ENCODE measurements around the gene AJM1. TPM values are rescaled to one million over a fixed set of nuclear protein-coding genes. Genes with fewer than 3 reads are reported as not detected.

AJM1 gene
- total RNA-seq, 2 experiments from 2014 or later, result 2.4 to 5.1 TPM

GRCh38 chr9:136848393-136849037 is 6.2 kb downstream of the AJM1 start:
- DNase-seq (ENCODE audit: low spot score), result peak; percentile 61
- Histone ChIP-seq H3K36me3 (ENCODE audit: insufficient read depth, low read length) (peaks cover 4% of the 10 kb centered on the region), H3K4me2 (ENCODE audit: low read length) (peak overlapping the region; percentile 74), H3K4me3 (ENCODE audit: low read depth, low read length, poor library complexity, severe bottlenecking) (peak overlapping the region; percentile 87), H3K9me2 (ENCODE audit: insufficient read depth, low read length) (no peaks in the 10 kb centered on the region), H3K27ac (ENCODE audit: low read depth, low read length, poor library complexity, severe bottlenecking) (peak overlapping the region; percentile 55), H3K79me2 (ENCODE audit: insufficient read depth, low read depth, low read length) (no peaks in the 10 kb centered on the region), H3K9me3 (ENCODE audit: low read length) (no peaks in the 10 kb centered on the region), H4K20me1 (ENCODE audit: insufficient read depth, low read length) (no peaks in the 10 kb centered on the region), H3K4me1 (ENCODE audit: insufficient read depth, low read length, poor library complexity, severe bottlenecking) (peaks cover 16% of the 10 kb centered on the region), H2AFZ (ENCODE audit: low read length) (no peak overlapping the region)
- TF ChIP-seq, protein P1, sequence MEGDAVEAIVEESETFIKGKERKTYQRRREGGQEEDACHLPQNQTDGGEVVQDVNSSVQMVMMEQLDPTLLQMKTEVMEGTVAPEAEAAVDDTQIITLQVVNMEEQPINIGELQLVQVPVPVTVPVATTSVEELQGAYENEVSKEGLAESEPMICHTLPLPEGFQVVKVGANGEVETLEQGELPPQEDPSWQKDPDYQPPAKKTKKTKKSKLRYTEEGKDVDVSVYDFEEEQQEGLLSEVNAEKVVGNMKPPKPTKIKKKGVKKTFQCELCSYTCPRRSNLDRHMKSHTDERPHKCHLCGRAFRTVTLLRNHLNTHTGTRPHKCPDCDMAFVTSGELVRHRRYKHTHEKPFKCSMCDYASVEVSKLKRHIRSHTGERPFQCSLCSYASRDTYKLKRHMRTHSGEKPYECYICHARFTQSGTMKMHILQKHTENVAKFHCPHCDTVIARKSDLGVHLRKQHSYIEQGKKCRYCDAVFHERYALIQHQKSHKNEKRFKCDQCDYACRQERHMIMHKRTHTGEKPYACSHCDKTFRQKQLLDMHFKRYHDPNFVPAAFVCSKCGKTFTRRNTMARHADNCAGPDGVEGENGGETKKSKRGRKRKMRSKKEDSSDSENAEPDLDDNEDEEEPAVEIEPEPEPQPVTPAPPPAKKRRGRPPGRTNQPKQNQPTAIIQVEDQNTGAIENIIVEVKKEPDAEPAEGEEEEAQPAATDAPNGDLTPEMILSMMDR (conservative IDR thresholded peaks at IDR 0.05; ENCODE audit: low read length), result no peak
- no peak for TF ChIP-seq EZH2phosphoT487 (IDR thresholded peaks at IDR 0.05; ENCODE audit: borderline replicate concordance, low read depth, low read length)
- POLR2A ChIA-PET, result interaction anchor here (0.5 kb wide), 1 partner anchor 277 kb away, joined by 3 read pairs; no protein-coding TSS in a partner anchor
- BruUV-seq (replicated peaks), result no TSS peak
- intact Hi-C loops (cut with micrococcal nuclease; ENCODE audit: unreplicated experiment), result loop anchor here (1.0 to 2.0 kb wide), 3 partner anchors 18 to 40 kb away; partner anchors contain the start of genes EDF1 and TRAF2
- CTCF ChIA-PET (ENCODE audit: unreplicated experiment), result no interaction called here

DNA sequence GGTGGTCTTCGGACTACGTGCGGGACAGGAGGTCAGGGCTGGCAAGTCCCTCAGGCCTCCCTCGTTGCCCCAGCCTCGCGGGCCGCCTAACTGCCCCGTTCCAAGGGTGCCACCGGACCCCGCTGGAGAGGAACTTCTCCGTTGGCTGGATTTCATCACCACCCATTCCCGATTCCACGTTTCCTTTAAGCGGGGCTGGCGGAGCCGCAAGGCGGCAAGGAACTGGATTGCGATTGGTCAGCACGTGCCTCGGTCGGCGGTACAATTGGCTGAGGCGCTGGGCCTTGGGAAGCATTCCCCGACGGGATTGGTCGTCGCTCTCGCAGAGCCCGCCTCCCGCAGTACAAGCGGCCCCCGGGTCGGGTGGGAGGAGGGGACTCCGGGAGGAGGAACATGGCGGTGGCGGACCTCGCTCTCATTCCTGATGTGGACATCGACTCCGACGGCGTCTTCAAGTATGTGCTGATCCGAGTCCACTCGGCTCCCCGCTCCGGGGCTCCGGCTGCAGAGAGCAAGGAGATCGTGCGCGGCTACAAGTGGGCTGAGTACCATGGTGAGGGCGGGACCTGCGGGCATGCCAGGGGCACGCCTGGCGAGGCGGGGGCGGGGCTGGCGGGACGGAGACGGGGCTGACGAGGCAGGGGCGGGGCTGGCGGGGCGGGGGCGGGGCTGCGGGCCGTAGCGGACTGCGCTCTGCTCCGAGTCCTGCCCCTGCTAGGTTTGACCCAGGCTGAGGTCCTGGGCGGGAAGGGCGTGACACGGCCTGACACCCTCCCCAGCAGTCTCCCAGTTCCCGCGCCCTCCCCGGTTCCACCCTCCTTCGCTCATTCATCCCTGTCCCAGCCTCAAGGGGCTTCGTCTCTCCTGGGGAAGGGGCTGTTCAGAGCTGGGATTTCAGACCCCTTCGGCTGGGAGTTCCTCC is 7.0 kb downstream of the AJM1 start, which contains the start of gene PHPT1:
Gene PHPT1 (plus strand): TSS at position 372 of the 922 bp plus-strand sequence. CDS start 22 bp downstream, at position 394.
- Histone ChIP-seq H3K9me3 (ENCODE audit: low read length) (no peaks in the 10 kb centered on the region), H2AFZ (ENCODE audit: low read length) (peak within 1 kb of the TSS; percentile 45; the same call in 1 of the 2 replicates), H3K4me1 (ENCODE audit: insufficient read depth, low read length, poor library complexity, severe bottlenecking) (peaks cover 10% of the 10 kb centered on the region), H3K4me3 (ENCODE audit: low read depth, low read length, poor library complexity, severe bottlenecking) (peak within 1 kb of the TSS; percentile 87), H3K36me3 (ENCODE audit: insufficient read depth, low read length) (peaks cover 4% of the 10 kb centered on the region), H3K9me2 (ENCODE audit: insufficient read depth, low read length) (no peaks in the 10 kb centered on the region), H3K27ac (ENCODE audit: low read depth, low read length, poor library complexity, severe bottlenecking) (peak within 1 kb of the TSS; percentile 55), H4K20me1 (ENCODE audit: insufficient read depth, low read length) (no peaks in the 10 kb centered on the region), H3K79me2 (ENCODE audit: insufficient read depth, low read depth, low read length) (no peaks in the 10 kb centered on the region), H3K4me2 (ENCODE audit: low read length) (peak within 1 kb of the TSS; percentile 76)
- ChIA-PET POLR2A (no interaction called here), CTCF (ENCODE audit: unreplicated experiment) (no interaction called here)
- intact Hi-C loops (cut with micrococcal nuclease; ENCODE audit: unreplicated experiment), result loop anchor here (1.0 to 2.0 kb wide), 3 partner anchors 17 to 40 kb away; partner anchors contain the start of genes EDF1 and TRAF2
- BruUV-seq (replicated peaks), result no TSS peak
- DNase-seq (ENCODE audit: low spot score), result peak; percentile 99
- no peak for TF ChIP-seq EZH2phosphoT487 (IDR thresholded peaks at IDR 0.05; ENCODE audit: borderline replicate concordance, low read depth, low read length)
- TF ChIP-seq, protein P1 (conservative IDR thresholded peaks at IDR 0.05; ENCODE audit: low read length), result no peak

All from OCI-LY7 (cell line).